Hippocampal formation (tissue), 2 donors: Measurements from ENCODE around the gene KISS1.

Experiments
- DNase-seq, 2 donors: peaks; one replicate each; lab custom pipeline; 2025; lab: John Stamatoyannopoulos, UW

The KISS1 gene

GRCh38 chr1:204155881-204156280 is 40.4 kb downstream of the KISS1 start:
- DNase-seq: no peak

- no peak for DNase-seq
Measured at GRCh38 chr1:204154568-204155255, 41.6 kb downstream of the KISS1 start.

- DNase-seq: no peak
Measured at GRCh38 chr1:204153667-204154066, 42.6 kb downstream of the KISS1 start.

- DNase-seq: no peak
Measured at GRCh38 chr1:204152310-204153044, 43.8 kb downstream of the KISS1 start.

- no peak for DNase-seq
Measured at GRCh38 chr1:204151552-204152309, 44.6 kb downstream of the KISS1 start, which contains the start of gene ETNK2. Gene ETNK2, minus strand, starts transcription at chr1:204152044. Its CDS starts 192 bp downstream, at chr1:204151852.

- DNase-seq: no peak
Measured at GRCh38 chr1:204150702-204151551, 45.4 kb downstream of the KISS1 start.

- no peak for DNase-seq
Measured at GRCh38 chr1:204149635-204150565, 46.4 kb downstream of the KISS1 start.

GRCh38 chr1:204149107-204149506 is 47.2 kb downstream of the KISS1 start:
- DNase-seq: no peak

- DNase-seq: no peak
Measured at GRCh38 chr1:204147406-204148383, 48.6 kb downstream of the KISS1 start.

GRCh38 chr1:204146965-204147364 is 49.3 kb downstream of the KISS1 start:
- no peak for DNase-seq

GRCh38 chr1:204146309-204146708 is 50.0 kb downstream of the KISS1 start:
- no peak for DNase-seq

- DNase-seq: no peak
Measured at GRCh38 chr1:204145033-204145504, 51.2 kb downstream of the KISS1 start.

- no peak for DNase-seq
Measured at GRCh38 chr1:204143276-204144041, 52.8 kb downstream of the KISS1 start.

GRCh38 chr1:204142032-204142974 is 54.0 kb downstream of the KISS1 start:
- DNase-seq: no peak

GRCh38 chr1:204141131-204141530 is 55.2 kb downstream of the KISS1 start:
- no peak for DNase-seq
